ENCODE results near the gene ICAM5. TPM values are rescaled to one million over a fixed set of nuclear protein-coding genes. Genes with fewer than 3 reads are reported as not detected.

Gene ICAM5
- total and polyA plus RNA-seq, 7 donors, result 0.23 to 0.92 (median 0.69) TPM; not detected in 3

DNA sequence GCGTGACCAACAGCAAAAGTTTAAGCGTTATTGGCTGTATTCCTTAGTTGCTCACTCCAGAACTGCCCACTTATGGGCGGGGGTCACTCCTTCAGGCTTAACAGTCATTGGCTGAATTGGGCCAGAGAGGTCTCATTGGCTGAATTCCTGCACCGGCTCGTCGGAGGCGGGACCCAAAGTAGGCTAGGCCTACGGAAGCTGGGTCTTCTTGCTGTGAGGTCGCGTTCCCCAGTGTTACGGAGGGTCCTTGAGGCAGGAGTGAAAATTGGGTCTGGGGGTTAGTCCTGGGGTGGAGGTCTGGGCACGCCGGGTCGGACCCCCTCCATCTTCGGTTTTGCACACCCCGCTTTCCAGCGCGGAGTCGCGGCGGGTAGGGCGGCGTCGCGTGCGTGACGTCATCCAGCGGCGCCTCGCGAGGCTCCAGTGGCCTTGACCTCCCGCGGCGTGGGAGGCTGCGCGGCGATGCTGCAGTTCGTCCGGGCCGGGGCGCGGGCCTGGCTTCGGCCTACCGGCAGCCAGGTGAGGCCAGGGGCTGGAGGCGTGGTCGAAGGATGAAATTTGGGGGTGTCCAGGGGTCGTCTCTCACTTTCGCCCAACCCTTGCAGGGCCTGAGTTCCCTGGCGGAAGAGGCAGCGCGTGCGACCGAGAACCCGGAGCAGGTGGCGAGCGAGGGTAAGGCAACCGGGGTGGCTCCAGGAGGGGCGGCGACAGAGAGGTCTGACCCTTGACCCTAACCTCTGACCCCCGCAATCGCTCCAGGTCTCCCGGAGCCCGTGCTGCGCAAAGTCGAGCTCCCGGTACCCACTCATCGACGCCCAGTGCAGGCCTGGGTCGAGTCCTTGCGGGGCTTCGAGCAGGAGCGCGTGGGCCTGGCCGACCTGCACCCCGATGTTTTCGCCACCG, 37.7 kb upstream of the ICAM5 start, which contains the start of gene MRPL4:
Gene MRPL4 (plus strand): TSS at position 423 of the 903 bp plus-strand sequence. CDS start 40 bp downstream, at position 463.
- 0% methylated on average over 77 of the region's 77 CpGs for WGBS, 2 donors
- H3K27ac ChIP-seq, result peak within 1 kb of the TSS; percentile 82 to 92 (median 87)
- no peaks in the 10 kb centered on the region for H3K27me3 ChIP-seq
- H3K4me1 ChIP-seq, result peaks cover 0 to 27% (median 17%) of the 10 kb centered on the region in 4 donors
- no peaks in the 10 kb centered on the region for H3K9me3 ChIP-seq
- TF ChIP-seq POLR2A (IDR thresholded peaks at IDR 0.05) (peak in 1 of 2 donors; percentile 48), POLR2AphosphoS5 (IDR thresholded peaks at IDR 0.05) (peak; percentile 64 to 91 (median 82))
- TF ChIP-seq, protein P1, sequence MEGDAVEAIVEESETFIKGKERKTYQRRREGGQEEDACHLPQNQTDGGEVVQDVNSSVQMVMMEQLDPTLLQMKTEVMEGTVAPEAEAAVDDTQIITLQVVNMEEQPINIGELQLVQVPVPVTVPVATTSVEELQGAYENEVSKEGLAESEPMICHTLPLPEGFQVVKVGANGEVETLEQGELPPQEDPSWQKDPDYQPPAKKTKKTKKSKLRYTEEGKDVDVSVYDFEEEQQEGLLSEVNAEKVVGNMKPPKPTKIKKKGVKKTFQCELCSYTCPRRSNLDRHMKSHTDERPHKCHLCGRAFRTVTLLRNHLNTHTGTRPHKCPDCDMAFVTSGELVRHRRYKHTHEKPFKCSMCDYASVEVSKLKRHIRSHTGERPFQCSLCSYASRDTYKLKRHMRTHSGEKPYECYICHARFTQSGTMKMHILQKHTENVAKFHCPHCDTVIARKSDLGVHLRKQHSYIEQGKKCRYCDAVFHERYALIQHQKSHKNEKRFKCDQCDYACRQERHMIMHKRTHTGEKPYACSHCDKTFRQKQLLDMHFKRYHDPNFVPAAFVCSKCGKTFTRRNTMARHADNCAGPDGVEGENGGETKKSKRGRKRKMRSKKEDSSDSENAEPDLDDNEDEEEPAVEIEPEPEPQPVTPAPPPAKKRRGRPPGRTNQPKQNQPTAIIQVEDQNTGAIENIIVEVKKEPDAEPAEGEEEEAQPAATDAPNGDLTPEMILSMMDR (IDR thresholded peaks at IDR 0.05), result no peak
- intact Hi-C loops (cut with DNase I), result loop anchor here (1.0 to 5.0 kb wide), 5 partner anchors 21 to 321 kb away; partner anchors contain the start of genes DNMT1, PPAN, S1PR2 and TYK2
- peak; percentile 98 for DNase-seq
- H3K36me3 ChIP-seq, result peaks cover 13 to 34% (median 20%) of the 10 kb centered on the region in 4 donors
- peak within 1 kb of the TSS; percentile 83 to 91 (median 85) for H3K4me3 ChIP-seq

DNA sequence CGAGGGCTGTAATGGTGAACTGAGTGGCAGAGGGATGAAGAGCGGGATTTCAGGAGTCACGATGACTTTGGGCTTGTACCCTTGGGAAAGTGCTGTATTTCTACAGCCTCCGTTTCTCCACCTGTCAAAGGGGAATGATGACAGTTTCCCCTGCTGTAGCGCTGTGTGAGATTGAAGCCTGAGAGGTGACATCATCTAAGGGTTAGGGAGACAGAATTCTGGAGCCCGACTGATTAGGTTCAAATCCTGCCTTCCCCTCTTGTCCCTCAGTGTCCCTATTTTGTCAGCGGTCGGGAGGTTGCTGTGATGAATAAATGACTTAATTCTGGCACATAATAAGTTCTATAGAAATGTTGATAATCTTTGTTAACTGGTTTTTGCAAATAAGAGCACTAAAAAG, 37.0 kb upstream of the ICAM5 start:
- no peaks in the 10 kb centered on the region for H3K9me3 ChIP-seq
- intact Hi-C loops (cut with DNase I), result loop anchor here (5.0 kb wide), 2 partner anchors 130 to 145 kb away; partner anchors contain the start of genes PPAN and TYK2

DNA sequence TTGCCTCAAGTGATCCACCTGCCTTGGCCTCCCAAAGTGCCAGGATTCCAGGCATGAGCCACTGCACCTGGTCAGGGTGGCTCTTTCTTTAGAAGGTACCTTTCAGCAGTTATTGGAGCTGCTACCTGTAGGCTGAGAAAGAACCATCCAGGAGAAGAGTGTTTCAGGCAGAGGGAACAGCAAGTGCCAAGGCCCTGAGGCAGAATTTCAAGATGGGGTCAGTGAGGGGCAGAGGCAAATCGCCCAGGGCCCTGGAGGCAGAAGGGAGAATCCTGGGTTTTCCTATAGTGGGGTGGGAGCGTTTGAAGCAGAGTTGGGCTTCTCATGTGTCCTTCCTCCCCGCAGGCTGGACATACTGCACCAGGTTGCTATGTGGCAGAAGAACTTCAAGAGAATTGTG, 35.5 kb upstream of the ICAM5 start:
- Histone ChIP-seq H3K27me3 (no peaks in the 10 kb centered on the region), H3K36me3 (peaks cover 28 to 53% (median 35%) of the 10 kb centered on the region in 4 donors), H3K4me3 (no peak overlapping the region), H3K9me3 (no peaks in the 10 kb centered on the region), H3K27ac (no peak overlapping the region), H3K4me1 (peaks cover 0 to 27% (median 17%) of the 10 kb centered on the region in 4 donors)
- no peak for DNase-seq
- intact Hi-C loops (cut with DNase I), result loop anchor here (5.0 kb wide), 2 partner anchors 128 to 147 kb away; partner anchors contain the start of genes PPAN and TYK2
- 94 to 95% methylated on average over 3 of the region's 3 CpGs for WGBS, 2 donors
- no peak for TF ChIP-seq POLR2A (IDR thresholded peaks at IDR 0.05)
- TF ChIP-seq POLR2AphosphoS5 (IDR thresholded peaks at IDR 0.05), result no peak
- TF ChIP-seq, protein P1 (IDR thresholded peaks at IDR 0.05), result no peak
- TF ChIP-seq EP300 (IDR thresholded peaks at IDR 0.05), result no peak

More for the DNA sequence above, 37.0 kb upstream of the ICAM5 start:
- peak overlapping the region; percentile 82 to 92 (median 87) for H3K27ac ChIP-seq
- TF ChIP-seq POLR2AphosphoS5 (IDR thresholded peaks at IDR 0.05), result no peak
- TF ChIP-seq, protein P1 (IDR thresholded peaks at IDR 0.05), result peak in 1 of 4 experiments; percentile 1
- H3K4me1 ChIP-seq, result peaks cover 0 to 27% (median 17%) of the 10 kb centered on the region in 4 donors
- no peaks in the 10 kb centered on the region for H3K27me3 ChIP-seq
- no peak for DNase-seq
- H3K4me3 ChIP-seq, result peak overlapping the region; percentile 83 to 91 (median 85)
- peaks cover 18 to 41% (median 24%) of the 10 kb centered on the region in 4 donors for H3K36me3 ChIP-seq
- 15 to 21% methylated on average over 8 of the region's 8 CpGs for WGBS, 2 donors

DNA sequence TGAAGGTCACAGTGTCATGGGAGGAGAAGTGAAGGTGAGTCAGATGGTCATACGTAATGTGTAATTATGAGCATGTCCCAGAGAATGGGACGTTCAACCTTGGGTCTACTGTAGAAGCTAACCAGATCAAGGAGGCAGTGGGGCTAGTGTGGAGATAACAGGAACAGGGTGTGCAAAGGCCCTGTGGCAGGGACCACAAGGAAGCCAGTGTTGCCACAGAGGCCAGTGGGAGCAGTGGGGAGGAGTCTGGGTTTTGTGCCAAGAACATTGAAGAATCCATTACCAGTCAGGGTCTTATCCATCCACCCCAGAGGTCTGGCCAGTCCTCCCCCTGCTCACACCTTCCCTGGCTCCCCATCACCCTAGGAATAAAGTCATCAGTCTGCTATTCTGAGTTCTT, 34.4 kb upstream of the ICAM5 start:
- H3K4me1 ChIP-seq, result peaks cover 0 to 21% (median 13%) of the 10 kb centered on the region in 4 donors
- no peaks in the 10 kb centered on the region for H3K9me3 ChIP-seq
- H3K27ac ChIP-seq, result no peak overlapping the region
- no peaks in the 10 kb centered on the region for H3K27me3 ChIP-seq
- intact Hi-C loops (cut with DNase I), result no loop called here
- 95% methylated on average over 2 of the region's 2 CpGs for WGBS, 2 donors
- peaks cover 32 to 63% (median 38%) of the 10 kb centered on the region in 4 donors for H3K36me3 ChIP-seq
- DNase-seq, result no peak
- no peak for TF ChIP-seq EP300 (IDR thresholded peaks at IDR 0.05)
- TF ChIP-seq POLR2AphosphoS5 (IDR thresholded peaks at IDR 0.05), result no peak
- TF ChIP-seq, protein P1 (IDR thresholded peaks at IDR 0.05), result no peak
- no peak for TF ChIP-seq POLR2A (IDR thresholded peaks at IDR 0.05)
- H3K4me3 ChIP-seq, result no peak overlapping the region
